HAP-1 (cell line): ENCODE data around the gene FGD2.

ENCODE experiments used
- DNase-seq, 2 experiments: peaks; one replicate each; pipeline ENCODE4 v3.0.0-alpha.2; 2016 to 2020; ENCODE audit warnings: low spot score in 2 of 2
- H3K27me3 ChIP-seq: fragments of 250-450 bp; sonication (Bioruptor Pico); 2 replicates; pipeline ENCODE4 v1.5.1; 2020; ENCODE audit warnings: low read depth, mild to moderate bottlenecking, moderate library complexity
- H3K36me3 ChIP-seq: fragments of 250-450 bp; sonication (Bioruptor Pico); replicated peaks from 2 replicates; pipeline ENCODE4 v1.5.1; 2020; ENCODE audit warnings: mild to moderate bottlenecking
- H3K4me1 ChIP-seq: fragments of 250-450 bp; sonication (Bioruptor Pico); 2 replicates; pipeline ENCODE4 v1.5.1; 2020; ENCODE audit warnings: mild to moderate bottlenecking
- H3K4me3 ChIP-seq: fragments of 250-450 bp; sonication (Bioruptor Pico); 2 replicates; pipeline ENCODE4 v1.5.1; 2020; ENCODE audit warnings: mild to moderate bottlenecking, moderate library complexity
- H3K9me3 ChIP-seq: fragments of 250-450 bp; sonication (Bioruptor Pico); 2 replicates; pipeline ENCODE4 v1.5.1; 2020; ENCODE audit warnings: mild to moderate bottlenecking, moderate library complexity
- in situ Hi-C: fragments of 300-500 bp; cut with MboI; formaldehyde crosslinking; loops from 3 replicates; pipeline ENCODE4 v1.14.3; 2020; ENCODE audit warnings: low sequenced_read_pairs, inconsistent platforms, mixed read lengths

The FGD2 gene

DNA sequence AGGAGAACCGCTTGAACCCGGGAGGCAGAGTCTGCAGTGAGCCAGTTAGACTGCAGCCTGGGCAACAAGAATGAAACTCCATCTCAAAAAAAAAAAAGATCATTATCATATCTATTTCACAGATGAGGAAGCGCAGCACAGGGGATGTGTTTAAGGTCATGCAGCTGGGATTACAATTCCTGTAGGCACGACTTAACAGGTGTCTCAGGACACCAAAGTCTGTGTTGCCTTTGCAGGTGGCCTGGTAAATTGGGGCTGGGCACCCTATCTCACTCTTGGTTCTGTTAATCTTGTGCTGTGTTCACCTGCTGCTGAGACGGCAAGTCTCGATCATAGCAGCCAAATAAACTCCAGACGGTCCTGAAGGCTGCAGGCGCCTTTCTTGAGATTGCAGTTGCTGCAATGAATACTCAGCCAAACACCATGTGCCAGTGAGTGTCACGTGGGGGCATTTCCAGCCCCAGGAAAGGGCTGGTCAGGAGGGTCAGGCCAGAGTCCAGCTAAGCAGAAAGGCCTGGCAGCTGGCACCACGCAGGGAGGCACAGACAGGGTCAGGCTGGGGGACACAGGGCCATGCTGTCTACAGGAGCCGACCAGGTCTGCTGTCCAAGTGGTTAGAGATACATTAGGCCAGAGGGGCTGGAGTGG is 55.8 kb downstream of the FGD2 start:
- Histone ChIP-seq H3K4me3 (no peak overlapping the region), H3K27me3 (no peaks in the 10 kb centered on the region), H3K4me1 (peaks cover 13% of the 10 kb centered on the region), H3K36me3 (no peaks in the 10 kb centered on the region), H3K9me3 (no peaks in the 10 kb centered on the region)
- in situ Hi-C loops = no loop called here
- DNase-seq = no peak

DNA sequence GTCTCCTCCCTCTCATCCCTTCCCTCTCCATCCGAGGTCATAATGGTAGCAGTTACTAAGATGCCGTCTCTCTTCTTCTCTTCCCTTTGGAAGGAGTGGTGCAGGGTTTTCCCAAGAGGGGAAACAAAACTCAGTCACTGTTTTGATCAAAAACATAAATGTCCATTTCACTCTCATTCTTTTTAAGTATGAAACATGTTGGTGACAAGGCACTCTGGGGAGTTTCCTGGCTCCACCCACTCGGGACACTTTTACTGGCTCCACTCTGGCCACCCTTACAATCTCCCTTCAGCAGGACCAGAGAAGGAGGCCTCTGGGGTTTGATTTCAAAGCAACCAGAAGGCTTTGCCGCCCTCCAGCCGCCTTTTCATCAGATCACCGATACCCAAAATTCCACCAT is 57.0 kb downstream of the FGD2 start:
- in situ Hi-C loops = no loop called here
- H3K36me3 ChIP-seq = no peaks in the 10 kb centered on the region
- peaks cover 13% of the 10 kb centered on the region for H3K4me1 ChIP-seq

DNA sequence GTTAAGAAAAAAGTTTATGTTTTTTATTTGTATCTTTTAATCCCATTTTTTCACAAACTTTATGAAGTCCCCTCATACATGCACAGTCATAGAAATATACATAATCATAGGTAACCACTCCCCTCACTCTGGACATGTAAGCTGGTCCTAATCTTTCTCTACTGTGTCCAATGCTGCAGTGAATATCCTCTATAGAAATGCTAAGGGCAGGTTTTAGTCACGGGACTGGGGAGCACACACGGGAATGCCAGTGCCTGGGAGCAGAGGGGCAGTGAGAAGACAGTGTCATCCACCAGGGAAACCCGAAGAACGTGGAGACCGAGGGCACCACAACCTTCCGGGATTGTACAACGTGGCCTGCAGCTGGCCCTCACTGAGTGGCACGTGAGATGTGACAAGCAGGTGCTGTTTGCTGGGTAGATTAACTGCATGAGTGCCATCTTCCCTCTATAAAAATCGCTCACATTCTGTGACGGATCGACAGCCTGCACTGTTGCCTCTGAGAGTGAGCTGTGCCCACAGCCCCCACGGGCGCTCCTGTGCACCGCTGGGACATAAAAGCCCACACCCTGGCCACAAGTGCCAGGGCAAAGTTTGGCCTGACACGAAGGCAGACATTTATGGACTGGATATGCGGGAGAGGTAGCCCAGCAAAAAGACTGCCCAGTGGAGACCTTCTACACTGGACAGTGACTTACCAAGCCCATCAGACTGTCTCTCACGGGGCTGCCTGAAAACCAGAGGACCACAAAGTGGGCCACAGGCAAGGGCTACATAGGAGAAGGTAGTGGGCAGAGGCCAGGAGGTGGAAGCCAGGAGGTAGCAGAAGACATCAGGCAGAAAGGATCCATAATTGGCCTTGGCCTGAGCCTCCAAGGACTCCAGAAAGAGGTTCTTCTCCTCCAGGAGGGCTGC is 63.2 kb downstream of the FGD2 start:
- H3K4me1 ChIP-seq = peaks cover 14% of the 10 kb centered on the region
- DNase-seq = peak in 1 of 2 experiments; percentile 40
- no peaks in the 10 kb centered on the region for H3K27me3 ChIP-seq
- H3K4me3 ChIP-seq = no peak overlapping the region
- no peaks in the 10 kb centered on the region for H3K36me3 ChIP-seq
- H3K9me3 ChIP-seq = no peaks in the 10 kb centered on the region
- in situ Hi-C loops = no loop called here

More for the DNA sequence above, 57.0 kb downstream of the FGD2 start:
- Histone ChIP-seq H3K9me3 (no peaks in the 10 kb centered on the region), H3K4me3 (no peak overlapping the region), H3K27me3 (no peaks in the 10 kb centered on the region)
- DNase-seq = no peak

DNA sequence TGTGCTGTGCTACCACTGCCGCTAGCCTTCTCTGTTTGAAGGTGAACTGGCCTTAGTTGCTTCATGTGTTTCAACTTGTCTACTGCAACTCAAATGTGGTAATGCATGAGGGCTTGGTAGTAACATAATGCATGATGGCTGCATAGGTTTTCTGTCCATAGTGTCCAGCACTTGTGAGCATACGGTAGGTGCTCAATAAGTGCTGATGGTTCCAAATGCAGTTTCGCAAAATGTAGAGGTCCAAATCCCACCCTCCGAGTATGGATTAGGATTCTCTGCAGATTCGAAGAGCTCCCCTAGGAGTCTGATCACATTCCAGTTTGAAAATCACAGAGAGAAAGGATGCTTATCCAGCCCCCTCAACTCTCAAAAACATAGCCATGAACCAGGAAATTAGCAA is 64.2 kb downstream of the FGD2 start:
- Histone ChIP-seq H3K9me3 (no peaks in the 10 kb centered on the region), H3K27me3 (no peaks in the 10 kb centered on the region), H3K4me1 (peaks cover 14% of the 10 kb centered on the region), H3K4me3 (no peak overlapping the region), H3K36me3 (no peaks in the 10 kb centered on the region)
- no peak for DNase-seq
- in situ Hi-C loops = no loop called here

DNA sequence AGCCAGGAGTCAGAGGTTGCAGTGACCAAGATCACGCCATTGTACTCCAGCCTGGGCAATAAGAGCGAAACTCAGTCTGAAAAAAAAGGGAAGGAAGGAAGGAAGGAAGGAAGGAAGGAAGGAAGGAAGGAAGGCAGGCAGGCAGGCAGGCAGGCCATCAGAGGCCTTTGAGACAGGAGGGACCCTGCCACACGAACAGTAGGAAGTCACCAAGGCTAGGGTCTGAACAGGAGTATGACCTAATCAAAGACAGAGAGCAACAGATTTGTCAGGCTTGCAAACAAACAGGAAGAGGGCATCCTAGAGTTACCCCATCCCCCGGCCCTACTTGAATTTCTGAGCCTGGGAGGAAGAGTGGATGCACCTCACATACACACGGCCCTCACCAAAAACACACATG is 67.1 kb downstream of the FGD2 start:
- H3K4me1 ChIP-seq = peaks cover 14% of the 10 kb centered on the region
- H3K36me3 ChIP-seq = no peaks in the 10 kb centered on the region
- in situ Hi-C loops = no loop called here
- no peaks in the 10 kb centered on the region for H3K9me3 ChIP-seq
- no peaks in the 10 kb centered on the region for H3K27me3 ChIP-seq
- no peak overlapping the region for H3K4me3 ChIP-seq
- DNase-seq = no peak

DNA sequence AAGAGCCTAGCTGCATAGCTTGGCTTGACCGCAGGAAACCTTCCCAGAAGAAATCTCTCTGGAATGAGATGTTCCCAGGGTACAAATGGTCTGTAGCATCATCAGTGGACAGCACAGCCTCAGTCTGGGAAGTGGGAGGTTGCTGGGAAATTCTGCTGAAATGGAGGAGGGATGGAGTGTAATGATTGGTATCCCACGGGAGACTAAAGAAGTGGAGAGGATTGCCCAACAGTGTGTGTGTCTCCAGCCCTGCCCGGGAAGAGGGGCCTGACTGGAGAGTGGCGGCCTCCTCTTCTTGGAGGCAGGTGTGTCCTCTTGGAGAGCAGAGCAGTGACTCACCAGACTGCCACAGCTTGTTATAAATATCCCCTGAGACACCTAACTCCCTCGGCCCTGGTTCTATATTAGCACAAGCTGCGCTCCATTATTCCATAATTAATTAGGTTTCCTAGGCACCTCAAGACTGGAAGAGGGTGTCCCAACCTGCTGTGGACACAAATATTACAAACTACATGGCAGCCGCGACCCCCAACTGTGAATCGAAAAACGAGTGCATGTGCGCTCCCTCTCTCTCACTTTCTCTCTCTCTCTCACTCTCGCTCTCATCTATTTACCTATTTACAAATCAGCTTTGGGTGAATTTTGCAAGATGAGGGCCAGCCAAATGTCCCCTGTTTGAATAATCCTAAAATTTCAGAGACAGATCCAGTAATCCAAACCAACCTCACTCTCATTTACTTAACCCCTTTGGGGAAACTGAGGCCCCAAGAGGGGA is 68.8 kb downstream of the FGD2 start:
- Histone ChIP-seq H3K4me3 (no peak overlapping the region), H3K36me3 (no peaks in the 10 kb centered on the region), H3K9me3 (no peaks in the 10 kb centered on the region), H3K27me3 (no peaks in the 10 kb centered on the region), H3K4me1 (peaks cover 6% of the 10 kb centered on the region; the same call in 1 of the 2 replicates)
- in situ Hi-C loops = no loop called here
- DNase-seq = no peak

DNA sequence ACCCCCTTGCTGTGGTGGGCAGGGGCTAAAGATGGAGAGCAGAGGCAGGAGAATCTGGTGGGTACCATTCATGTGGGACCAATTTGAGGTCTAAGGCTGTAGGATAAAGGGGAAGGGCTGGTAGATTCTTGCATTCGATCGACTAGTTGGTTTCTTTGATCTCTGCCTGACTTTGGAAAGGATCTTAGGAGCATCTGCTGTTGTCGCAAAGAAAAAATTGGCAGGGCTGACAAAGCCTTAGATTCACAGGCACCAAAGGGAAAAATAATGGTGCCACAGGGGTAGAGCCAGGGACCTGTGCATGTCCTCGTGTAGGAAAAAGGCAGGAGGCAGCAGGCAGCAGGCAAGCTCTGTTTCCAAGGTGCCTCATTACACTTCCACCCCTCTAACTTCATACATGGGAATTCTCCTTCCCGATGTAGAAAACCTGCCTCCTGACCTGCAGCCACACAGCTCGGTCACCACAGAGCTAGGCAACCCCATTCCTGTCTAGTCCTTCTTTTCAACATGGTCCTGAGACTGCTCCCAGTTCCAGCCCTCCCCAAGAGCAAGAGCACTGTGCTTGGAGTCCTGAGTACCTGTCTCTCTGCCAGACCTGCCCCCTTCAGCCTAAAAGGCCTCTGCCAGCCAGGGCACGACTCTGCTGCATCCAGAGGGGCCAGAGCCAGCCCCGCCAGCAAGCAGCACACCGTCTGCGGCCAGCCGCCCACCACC is 71.9 kb downstream of the FGD2 start:
- Histone ChIP-seq H3K9me3 (no peaks in the 10 kb centered on the region), H3K36me3 (no peaks in the 10 kb centered on the region), H3K4me1 (no peaks in the 10 kb centered on the region), H3K4me3 (no peak overlapping the region), H3K27me3 (no peaks in the 10 kb centered on the region)
- DNase-seq = no peak
- in situ Hi-C loops = no loop called here

DNA sequence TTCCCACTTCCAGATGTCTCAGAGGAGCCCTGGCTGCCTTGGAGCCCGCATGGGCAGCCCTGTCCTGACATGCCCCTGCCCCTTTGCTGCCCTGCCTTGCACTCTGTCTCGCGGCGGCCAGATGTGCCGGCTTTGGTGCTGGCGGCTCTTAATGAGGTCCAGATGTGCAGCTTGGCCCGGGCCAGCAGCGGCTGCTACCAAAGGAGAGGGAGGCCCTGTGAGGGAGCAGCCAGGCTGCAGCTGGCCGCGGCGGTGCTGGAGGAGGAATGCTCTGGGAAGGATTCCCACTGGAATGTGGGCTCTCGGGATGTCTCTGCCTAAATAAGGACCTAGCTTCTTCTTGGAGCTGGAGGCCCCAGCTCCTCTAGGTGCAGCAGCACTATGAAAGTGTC is 72.4 kb downstream of the FGD2 start:
- in situ Hi-C loops = no loop called here
- DNase-seq = no peak
- H3K4me3 ChIP-seq = no peak overlapping the region
- H3K4me1 ChIP-seq = no peaks in the 10 kb centered on the region
- no peaks in the 10 kb centered on the region for H3K9me3 ChIP-seq
- H3K27me3 ChIP-seq = no peaks in the 10 kb centered on the region
- H3K36me3 ChIP-seq = no peaks in the 10 kb centered on the region
